Activated gamma-delta T cell (primary cell): ENCODE results near the gene PUS1.
"Not testable (repeated sequence)": the region's sequence is repeated elsewhere in the genome, so short reads cannot be mapped to it uniquely, and the experiment has no call there.

Experiments used
- DNase-seq: peaks from one replicate; lab custom pipeline; 2025; lab: John Stamatoyannopoulos, UW
- total RNA-seq, 2 donors: gene quantifications; one replicate each; lab custom pipeline; 2026; lab: John Stamatoyannopoulos, UW

Gene PUS1
- 25.4 to 32.7 reads per million in 2 donors for total RNA-seq

- peak; percentile 90 for DNase-seq
Measured at GRCh38 chr12:131928711-131929580, at the start of gene PUS1. TSS of gene PUS1 (plus strand) at chr12:131929276. CDS start at chr12:131929723, 447 bp downstream.

GRCh38 chr12:131882804-131883520, 46.1 kb upstream of the PUS1 start:
- DNase-seq: no peak

GRCh38 chr12:131883521-131883900, 45.6 kb upstream of the PUS1 start:
- DNase-seq: no peak

GRCh38 chr12:131885076-131885475, 44.0 kb upstream of the PUS1 start:
- DNase-seq: not testable (repeated sequence)

GRCh38 chr12:131885543-131886057, 43.5 kb upstream of the PUS1 start:
- DNase-seq: no peak

GRCh38 chr12:131891722-131892121, 37.4 kb upstream of the PUS1 start:
- DNase-seq: not testable (repeated sequence)

GRCh38 chr12:131892711-131893604, 36.1 kb upstream of the PUS1 start:
- no peak for DNase-seq

GRCh38 chr12:131893605-131894312, 35.3 kb upstream of the PUS1 start:
- no peak for DNase-seq

- DNase-seq: peak; percentile 89
Measured at GRCh38 chr12:131894313-131894860, 34.7 kb upstream of the PUS1 start, which contains the start of gene ULK1. TSS of gene ULK1 (plus strand) at chr12:131894622. CDS start at chr12:131895002, 380 bp downstream.

GRCh38 chr12:131894981-131895639, 34.0 kb upstream of the PUS1 start:
- DNase-seq: no peak

- no peak for DNase-seq
Measured at GRCh38 chr12:131895640-131896079, 33.4 kb upstream of the PUS1 start.

GRCh38 chr12:131896080-131896810, 32.8 kb upstream of the PUS1 start:
- peak; percentile 58 for DNase-seq

- no peak for DNase-seq
Measured at GRCh38 chr12:131896811-131897270, 32.2 kb upstream of the PUS1 start.

- no peak for DNase-seq
Measured at GRCh38 chr12:131897276-131897675, 31.8 kb upstream of the PUS1 start.

GRCh38 chr12:131897875-131898274, 31.2 kb upstream of the PUS1 start:
- DNase-seq: no peak

GRCh38 chr12:131900397-131900796, 28.7 kb upstream of the PUS1 start:
- DNase-seq: no peak

GRCh38 chr12:131901431-131902331, 27.4 kb upstream of the PUS1 start:
- no peak for DNase-seq
